Loucy (cell line): ENCODE measurements around the gene ZKSCAN4.

Experiments used
- H2AFZ ChIP-seq: fragments of 200-600 bp; sonication (generic); 2 replicates; pipeline ENCODE4 v1.6.0; 2016; ENCODE audit warnings: antibody characterized with exemption, mild to moderate bottlenecking, low read length, moderate library complexity
- H3F3A ChIP-seq: fragments of 200-600 bp; 2 replicates; pipeline ENCODE4 v1.6.0; 2016; ENCODE audit warnings: antibody characterized with exemption, low read depth, mild to moderate bottlenecking
- H3K27me3 ChIP-seq: fragments of 200-600 bp; sonication (generic); 2 replicates; pipeline ENCODE4 v1.6.1; 2014; ENCODE audit warnings: low read length, mild to moderate bottlenecking; ENCODE audit not compliant: insufficient read depth, poor library complexity, severe bottlenecking
- H3K36me3 ChIP-seq: fragments of 200-600 bp; sonication (generic); 2 replicates; pipeline ENCODE4 v1.6.1; 2016; ENCODE audit warnings: low read length; ENCODE audit not compliant: insufficient read depth
- H3K4me1 ChIP-seq: fragments of 200-600 bp; sonication (generic); 2 replicates; pipeline ENCODE4 v1.5.1; 2014; ENCODE audit warnings: low read length, mild to moderate bottlenecking; ENCODE audit not compliant: insufficient read depth, poor library complexity, severe bottlenecking
- H3K4me2 ChIP-seq: fragments of 200-600 bp; sonication (generic); 2 replicates; pipeline ENCODE4 v1.6.0; 2014; ENCODE audit warnings: antibody characterized with exemption, low read length, low read depth, mild to moderate bottlenecking; ENCODE audit not compliant: poor library complexity, severe bottlenecking
- H3K4me3 ChIP-seq: fragments of 200-600 bp; sonication (generic); 2 replicates; pipeline ENCODE4 v1.5.1; 2014; ENCODE audit warnings: low read length, mild to moderate bottlenecking, mixed read lengths; ENCODE audit not compliant: poor library complexity, severe bottlenecking
- H3K79me2 ChIP-seq: fragments of 200-600 bp; sonication (generic); 2 replicates; pipeline ENCODE4 v1.6.1; 2014; ENCODE audit warnings: low read length; ENCODE audit not compliant: insufficient read depth
- H3K9ac ChIP-seq: fragments of 200-600 bp; sonication (generic); 2 replicates; pipeline ENCODE4 v1.6.0; 2014; ENCODE audit warnings: mild to moderate bottlenecking, low read depth, low read length, moderate library complexity; ENCODE audit not compliant: poor library complexity, severe bottlenecking
- H3K9me2 ChIP-seq: fragments of 200-600 bp; sonication (generic); replicated peaks from 2 replicates; pipeline ENCODE4 v1.6.1; 2016; ENCODE audit warnings: low read depth, low read length, mixed read lengths
- H3K9me3 ChIP-seq: fragments of 200-600 bp; sonication (generic); 2 replicates; pipeline ENCODE4 v1.6.1; 2014; ENCODE audit warnings: mild to moderate bottlenecking, antibody characterized with exemption, low read length, low read depth; ENCODE audit not compliant: insufficient read depth
- H4K20me1 ChIP-seq: fragments of 200-600 bp; sonication (generic); 2 replicates; pipeline ENCODE4 v1.6.0; 2014; ENCODE audit warnings: antibody characterized with exemption, low read length, mild to moderate bottlenecking; ENCODE audit not compliant: insufficient read depth, poor library complexity, severe bottlenecking
- EZH2phosphoT487 ChIP-seq: fragments of 200-600 bp; IDR thresholded peaks from 2 replicates; pipeline ENCODE4 v1.6.1; 2018; ENCODE audit warnings: antibody characterized with exemption, mild to moderate bottlenecking, moderate library complexity, borderline replicate concordance
- TF ChIP-seq, protein P1 (sequence below): fragments of 200-600 bp; sonication (generic); conservative IDR thresholded peaks from 2 replicates; pipeline ENCODE4 v1.5.1; 2014; ENCODE audit warnings: mild to moderate bottlenecking, antibody characterized with exemption, low read length

ZKSCAN4 gene

DNA sequence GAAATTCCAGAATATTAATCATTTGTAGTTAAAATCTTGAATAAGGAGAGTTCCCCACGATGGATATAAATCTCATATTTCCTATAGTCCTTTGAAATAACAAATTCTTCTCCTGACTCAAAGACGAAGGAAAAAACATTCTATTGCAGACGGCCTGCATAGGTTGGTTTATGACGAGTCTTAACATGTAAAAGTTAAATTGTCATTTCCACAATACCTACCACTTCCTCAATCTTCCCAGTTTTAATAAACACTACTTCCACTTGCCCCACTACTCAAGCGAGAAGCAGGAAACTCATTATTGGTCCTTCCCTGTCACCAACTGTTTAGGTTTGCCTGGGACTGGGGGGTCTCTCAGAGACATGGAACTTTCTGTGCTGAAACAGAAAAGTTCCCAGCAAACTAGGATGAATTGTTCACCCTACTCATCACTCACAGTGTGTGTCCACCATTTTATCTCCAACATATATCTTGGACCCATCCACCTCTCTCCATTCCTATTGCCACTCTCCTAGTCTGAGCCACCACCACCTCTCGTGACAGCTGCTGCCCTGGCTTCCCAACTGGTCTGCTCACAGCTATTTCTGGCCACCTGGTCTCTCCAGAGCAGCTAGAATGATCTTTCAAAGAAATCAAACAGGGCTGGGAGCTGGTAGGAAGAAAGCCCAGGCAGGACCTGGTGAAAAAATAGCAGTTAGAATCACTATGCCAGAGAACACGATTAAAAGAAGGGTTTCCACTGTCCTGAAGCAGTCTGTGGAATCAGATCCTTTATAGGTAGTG, 42.1 kb downstream of the ZKSCAN4 start:
- no peak overlapping the region for H2AFZ ChIP-seq
- H3K4me3 ChIP-seq = no peak overlapping the region
- no peaks in the 10 kb centered on the region for H3K9me2 ChIP-seq
- H3F3A ChIP-seq = no peaks in the 10 kb centered on the region
- TF ChIP-seq, protein P1, sequence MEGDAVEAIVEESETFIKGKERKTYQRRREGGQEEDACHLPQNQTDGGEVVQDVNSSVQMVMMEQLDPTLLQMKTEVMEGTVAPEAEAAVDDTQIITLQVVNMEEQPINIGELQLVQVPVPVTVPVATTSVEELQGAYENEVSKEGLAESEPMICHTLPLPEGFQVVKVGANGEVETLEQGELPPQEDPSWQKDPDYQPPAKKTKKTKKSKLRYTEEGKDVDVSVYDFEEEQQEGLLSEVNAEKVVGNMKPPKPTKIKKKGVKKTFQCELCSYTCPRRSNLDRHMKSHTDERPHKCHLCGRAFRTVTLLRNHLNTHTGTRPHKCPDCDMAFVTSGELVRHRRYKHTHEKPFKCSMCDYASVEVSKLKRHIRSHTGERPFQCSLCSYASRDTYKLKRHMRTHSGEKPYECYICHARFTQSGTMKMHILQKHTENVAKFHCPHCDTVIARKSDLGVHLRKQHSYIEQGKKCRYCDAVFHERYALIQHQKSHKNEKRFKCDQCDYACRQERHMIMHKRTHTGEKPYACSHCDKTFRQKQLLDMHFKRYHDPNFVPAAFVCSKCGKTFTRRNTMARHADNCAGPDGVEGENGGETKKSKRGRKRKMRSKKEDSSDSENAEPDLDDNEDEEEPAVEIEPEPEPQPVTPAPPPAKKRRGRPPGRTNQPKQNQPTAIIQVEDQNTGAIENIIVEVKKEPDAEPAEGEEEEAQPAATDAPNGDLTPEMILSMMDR = no peak
- no peak for TF ChIP-seq EZH2phosphoT487
- H3K9ac ChIP-seq = no peak overlapping the region
- no peak overlapping the region for H3K4me2 ChIP-seq
- no peaks in the 10 kb centered on the region for H3K36me3 ChIP-seq
- no peaks in the 10 kb centered on the region for H3K79me2 ChIP-seq
- H4K20me1 ChIP-seq = no peaks in the 10 kb centered on the region
- H3K4me1 ChIP-seq = no peaks in the 10 kb centered on the region
- H3K27me3 ChIP-seq = no peaks in the 10 kb centered on the region
- H3K9me3 ChIP-seq = no peaks in the 10 kb centered on the region

- H3K4me2 ChIP-seq = no peak overlapping the region
Measured at GRCh38 chr6:28208111-28208659, 43.9 kb downstream of the ZKSCAN4 start.

GRCh38 chr6:28207510-28208110, 44.5 kb downstream of the ZKSCAN4 start:
- Histone ChIP-seq H3K4me3 (no peak overlapping the region), H3K9me2 (no peaks in the 10 kb centered on the region), H4K20me1 (no peaks in the 10 kb centered on the region), H3K4me2 (no peak overlapping the region), H3K9ac (no peak overlapping the region), H3F3A (no peaks in the 10 kb centered on the region), H3K9me3 (no peaks in the 10 kb centered on the region), H3K4me1 (peaks cover 1% of the 10 kb centered on the region), H3K79me2 (no peaks in the 10 kb centered on the region), H3K27me3 (no peaks in the 10 kb centered on the region), H2AFZ (no peak overlapping the region), H3K36me3 (no peaks in the 10 kb centered on the region)
- TF ChIP-seq, protein P1 = no peak
- TF ChIP-seq EZH2phosphoT487 = no peak

More at GRCh38 chr6:28208111-28208659, 43.9 kb downstream of the ZKSCAN4 start:
- no peak overlapping the region for H3K4me3 ChIP-seq
- H2AFZ ChIP-seq = no peak overlapping the region
- H3K9me2 ChIP-seq = no peaks in the 10 kb centered on the region
- H3K36me3 ChIP-seq = no peaks in the 10 kb centered on the region
- no peaks in the 10 kb centered on the region for H3K27me3 ChIP-seq
- H3K79me2 ChIP-seq = no peaks in the 10 kb centered on the region
- H3K9me3 ChIP-seq = no peaks in the 10 kb centered on the region
- H3K9ac ChIP-seq = no peak overlapping the region
- TF ChIP-seq, protein P1 = no peak
- no peak for TF ChIP-seq EZH2phosphoT487
- H3F3A ChIP-seq = no peaks in the 10 kb centered on the region
- H3K4me1 ChIP-seq = no peaks in the 10 kb centered on the region
- no peaks in the 10 kb centered on the region for H4K20me1 ChIP-seq
